HCT116 (cell line): Measurements from ENCODE around the gene MINDY3. TPM values are rescaled to one million over a fixed set of nuclear protein-coding genes. Genes with fewer than 3 reads are reported as not detected.

Experiments used
- ATAC-seq: fragments of 200-7000 bp; cut with Tn5 transposase; 2 replicates; pipeline ENCODE4 v1.9.1; 2020; ENCODE audit warnings: mild to moderate bottlenecking, moderate library complexity
- BruUV-seq: library from RNA; stranded (reverse); fragments of 400-500 nt; replicated peaks from 2 replicates; lab custom pipeline; 2021; lab: Mats Ljungman, UMichigan
- CTCF ChIA-PET: fragments of 300-600 bp; sonication (Branson Sonifier 250); formaldehyde crosslinking; loops from one replicate; lab custom pipeline; 2021; ENCODE audit warnings: antibody characterized with exemption; lab: Charles Lee
- POLR2A ChIA-PET: fragments of 300-600, 350-600 bp; sonication (Branson Sonifier 250); formaldehyde crosslinking; loops from one replicate; lab custom pipeline; 2021; ENCODE audit warnings: antibody characterized with exemption; lab: Charles Lee
- RAD21 ChIA-PET, 2 experiments: fragments of 300-600 bp; sonication (Branson Sonifier 250); formaldehyde crosslinking; loops; one replicate each; lab custom pipeline; 2023; ENCODE audit warnings: low total read pairs in 2 of 2; ENCODE audit not compliant: uncharacterized antibody in 2 of 2, unreplicated experiment in 2 of 2, low non-redundant PET in 1 of 2; lab: Charles Lee
- DNase-seq: peaks from one replicate; pipeline ENCODE4 v3.0.0-alpha.2; 2010; ENCODE audit warnings: low read depth, low spot score
- H2AFZ ChIP-seq: fragments of 200-600 bp; shearing (Covaris generic), sonication (generic); 2 replicates; pipeline ENCODE4 v1.6.1; 2017; ENCODE audit warnings: low read depth, mixed run types, mixed read lengths, antibody characterized with exemption, low read length; ENCODE audit not compliant: poor library complexity, severe bottlenecking
- H3K27ac ChIP-seq: 2 replicates; pipeline ENCODE4 v1.5.1; 2012; ENCODE audit warnings: low read depth, low read length
- H3K27me3 ChIP-seq: fragments of 200-600 bp; sonication (generic); 2 replicates; pipeline ENCODE4 v1.6.1; 2016; ENCODE audit warnings: mixed run types, low read length, mixed read lengths; ENCODE audit not compliant: insufficient read depth
- H3K36me3 ChIP-seq, 2 experiments: fragments of 200-500 bp in 1 of 2; fragments of 200-600 bp in 1 of 2; sonication (Bioruptor generic) in 1 of 2; sonication (generic) in 1 of 2; 2 replicates each; pipeline versions ENCODE4 v1.5.1 to v1.6.1; 2014 to 2016; ENCODE audit warnings: low read length in 2 of 2, inconsistent platforms in 1 of 2, mixed read lengths in 1 of 2, mixed run types in 1 of 2; ENCODE audit not compliant: insufficient read depth in 2 of 2, control insufficient read depth in 1 of 2
- H3K4me1 ChIP-seq, 2 experiments: fragments of 200-600 bp in 1 of 2; sonication (generic) in 1 of 2; 2 replicates each; pipeline versions ENCODE4 v1.5.1 to v1.6.1; 2012 to 2017; ENCODE audit warnings: low read length in 2 of 2, inconsistent platforms in 1 of 2, mild to moderate bottlenecking in 1 of 2, mixed read lengths in 1 of 2, mixed run types in 1 of 2, moderate library complexity in 1 of 2; ENCODE audit not compliant: insufficient read depth in 2 of 2, control insufficient read depth in 1 of 2
- H3K4me2 ChIP-seq: fragments of 200-600 bp; sonication (generic); 2 replicates; pipeline ENCODE4 v1.6.1; 2017; ENCODE audit warnings: mixed run types, low read length, mixed read lengths
- H3K4me3 ChIP-seq, 2 experiments: fragments of 200-600 bp in 1 of 2; sonication (generic) in 1 of 2; replicated peaks in 1 of 2; 2 replicates each; pipeline ENCODE4 v1.5.1; 2011 to 2016; ENCODE audit warnings: low read length in 2 of 2, control low read depth in 1 of 2, low read depth in 1 of 2, mild to moderate bottlenecking in 1 of 2, mixed read lengths in 1 of 2, mixed run types in 1 of 2
- H3K79me2 ChIP-seq: fragments of 200-600 bp; sonication (generic); 2 replicates; pipeline ENCODE4 v1.6.1; 2017; ENCODE audit warnings: mild to moderate bottlenecking, mixed run types, low read length, moderate library complexity, mixed read lengths; ENCODE audit not compliant: insufficient read depth
- H3K9ac ChIP-seq: fragments of 200-600 bp; sonication (generic); 2 replicates; pipeline ENCODE4 v1.6.1; 2016; ENCODE audit warnings: low read length, mixed read lengths
- H3K9me2 ChIP-seq: fragments of 200-600 bp; sonication (generic), shearing (Covaris generic); 2 replicates; pipeline ENCODE4 v1.6.1; 2017; ENCODE audit warnings: mixed run types, mild to moderate bottlenecking, moderate library complexity; ENCODE audit not compliant: insufficient read depth
- H3K9me3 ChIP-seq, 2 experiments: fragments of 200-500 bp in 1 of 2; fragments of 200-600 bp in 1 of 2; sonication (Bioruptor generic) in 1 of 2; sonication (generic) in 1 of 2; 2 replicates each; pipeline ENCODE4 v1.6.1; 2014 to 2017; ENCODE audit warnings: low read length in 2 of 2, mixed read lengths in 2 of 2, inconsistent platforms in 1 of 2, low read depth in 1 of 2, mild to moderate bottlenecking in 1 of 2, mixed run types in 1 of 2, moderate library complexity in 1 of 2; ENCODE audit not compliant: control insufficient read depth in 1 of 2, insufficient read depth in 1 of 2
- H4K20me1 ChIP-seq: fragments of 200-600 bp; sonication (generic), shearing (Covaris generic); 2 replicates; pipeline ENCODE4 v1.6.1; 2017; ENCODE audit warnings: mixed run types, mild to moderate bottlenecking, moderate library complexity; ENCODE audit not compliant: insufficient read depth
- ATF3 ChIP-seq: IDR thresholded peaks from 2 replicates; pipeline ENCODE4 v1.6.1; 2012
- CEBPB ChIP-seq: IDR thresholded peaks from 2 replicates; pipeline ENCODE4 v1.6.1; 2012; ENCODE audit warnings: low read depth
- EZH2 ChIP-seq: fragments of 200-600 bp; sonication (generic); IDR thresholded peaks from 2 replicates; pipeline ENCODE4 v1.6.1; 2017; ENCODE audit warnings: antibody characterized with exemption, mixed run types
- JUND ChIP-seq: IDR thresholded peaks from 2 replicates; pipeline ENCODE4 v1.6.1; 2012
- MAX ChIP-seq: IDR thresholded peaks from 2 replicates; pipeline ENCODE4 v1.6.1; 2012
- REST ChIP-seq: IDR thresholded peaks from 2 replicates; pipeline ENCODE4 v1.6.1; 2012; ENCODE audit warnings: low read depth
- SIN3A ChIP-seq: IDR thresholded peaks from 2 replicates; pipeline ENCODE4 v1.6.1; 2012; ENCODE audit warnings: low read depth
- ZBTB33 ChIP-seq: IDR thresholded peaks from 2 replicates; pipeline ENCODE4 v1.6.1; 2011; ENCODE audit warnings: mild to moderate bottlenecking, low read length, moderate library complexity; ENCODE audit not compliant: insufficient replicate concordance; ENCODE audit errors: extremely low read depth
- intact Hi-C: fragments of 100-400 bp; cut with micrococcal nuclease; formaldehyde crosslinking; loops from 2 replicates; pipeline ENCODE4 v1.10.0; 2022
- total RNA-seq: library from RNA; stranded (reverse); gene quantifications from one replicate; pipeline ENCODE4 v1.2.1, GENCODE V29; 2021; ENCODE audit not compliant: unreplicated experiment

Gene MINDY3
- total RNA-seq, 1 experiment from 2014 or later: 15.5 TPM

GRCh38 chr10:15791816-15792524 is 68.3 kb downstream of the MINDY3 start:
- H3K9ac ChIP-seq: no peak overlapping the region
- CTCF ChIA-PET: no interaction called here
- no peak for DNase-seq
- H2AFZ ChIP-seq: no peak overlapping the region
- H3K4me3 ChIP-seq: no peak overlapping the region
- RAD21 ChIA-PET: no interaction called here
- H3K27ac ChIP-seq: no peak overlapping the region
- no peaks in the 10 kb centered on the region for H3K79me2 ChIP-seq
- no peaks in the 10 kb centered on the region for H3K9me2 ChIP-seq
- intact Hi-C loops: no loop called here
- H3K9me3 ChIP-seq: no peaks in the 10 kb centered on the region
- TF ChIP-seq REST: no peak
- TF ChIP-seq ZBTB33: no peak
- no peak for TF ChIP-seq EZH2
- TF ChIP-seq SIN3A: no peak
- TF ChIP-seq JUND: no peak
- TF ChIP-seq ATF3: no peak
- TF ChIP-seq CEBPB: no peak
- TF ChIP-seq MAX: no peak
- BruUV-seq: no TSS peak
- H3K4me2 ChIP-seq: no peak overlapping the region
- H4K20me1 ChIP-seq: no peaks in the 10 kb centered on the region
- ATAC-seq: no peak
- POLR2A ChIA-PET: no interaction called here
- H3K27me3 ChIP-seq: no peaks in the 10 kb centered on the region
- H3K4me1 ChIP-seq: no peaks in the 10 kb centered on the region
- H3K36me3 ChIP-seq: no peaks in the 10 kb centered on the region; a peak in 1 of 4 replicates
